OCI-LY3 (cell line): ENCODE results near the gene WRNIP1.

Source experiments
- H2AFZ ChIP-seq: fragments of 200-600, 300-600 bp; shearing (Covaris generic); 2 replicates; pipeline ENCODE4 v1.6.0; 2014; ENCODE audit warnings: antibody characterized with exemption, low read depth, low read length
- H3K27ac ChIP-seq: fragments of 200-600, 300-600 bp; sonication (generic); 2 replicates; pipeline ENCODE4 v1.5.1; 2014; ENCODE audit warnings: mild to moderate bottlenecking, low read length, moderate library complexity, mixed read lengths
- H3K27me3 ChIP-seq: fragments of 200-600, 300-600 bp; sonication (generic); 2 replicates; pipeline ENCODE4 v1.6.1; 2014; ENCODE audit warnings: low read depth, low read length, mixed read lengths
- H3K36me3 ChIP-seq: fragments of 200-600, 300-600 bp; sonication (generic); replicated peaks from 2 replicates; pipeline ENCODE3; 2014; ENCODE audit warnings: low read depth, low read length, mixed read lengths
- H3K4me1 ChIP-seq: fragments of 300-600, 200-600 bp; sonication (generic); 2 replicates; pipeline ENCODE4 v1.6.1; 2014; ENCODE audit warnings: low read length, mixed read lengths
- H3K4me2 ChIP-seq: fragments of 200-600, 300-600 bp; sonication (generic); 2 replicates; pipeline ENCODE4 v1.6.1; 2014; ENCODE audit warnings: low read length, mixed read lengths
- H3K4me3 ChIP-seq: fragments of 300-600, 200-600 bp; sonication (generic); 2 replicates; pipeline ENCODE4 v1.5.1; 2014; ENCODE audit warnings: antibody characterized with exemption, mild to moderate bottlenecking, low read length, moderate library complexity
- H3K79me2 ChIP-seq: fragments of 300-600, 200-600 bp; shearing (Covaris generic); 2 replicates; pipeline ENCODE4 v1.6.1; 2014; ENCODE audit warnings: mild to moderate bottlenecking, low read length, mixed read lengths
- H3K9ac ChIP-seq: fragments of 300-600, 200-600 bp; shearing (Covaris generic); 2 replicates; pipeline ENCODE4 v1.6.0; 2014; ENCODE audit warnings: mild to moderate bottlenecking, low read length, moderate library complexity
- H3K9me3 ChIP-seq: fragments of 200-600, 300-600 bp; shearing (Covaris generic); 2 replicates; pipeline ENCODE4 v1.6.1; 2014; ENCODE audit warnings: low read length, mixed read lengths; ENCODE audit not compliant: insufficient read depth
- H4K20me1 ChIP-seq: fragments of 200-600, 300-600 bp; sonication (generic); 2 replicates; pipeline ENCODE4 v1.6.1; 2016; ENCODE audit warnings: low read length, mixed read lengths; ENCODE audit not compliant: insufficient read depth
- CTCF ChIP-seq: fragments of 200-600, 300-600 bp; sonication (generic); IDR thresholded peaks from 2 replicates; pipeline ENCODE4 v1.5.1; 2014; ENCODE audit warnings: antibody characterized with exemption, low read length, low read depth
- EZH2phosphoT487 ChIP-seq: fragments of 200-600 bp; shearing (Covaris generic); IDR thresholded peaks from 2 replicates; pipeline ENCODE4 v1.6.1; 2018; ENCODE audit warnings: antibody characterized with exemption, mixed run types, low read depth

WRNIP1 gene

GRCh38 chr6:2802521-2803060 is 37.4 kb downstream of the WRNIP1 start:
- no peak overlapping the region for H3K27ac ChIP-seq
- no peaks in the 10 kb centered on the region for H3K79me2 ChIP-seq
- no peaks in the 10 kb centered on the region for H3K27me3 ChIP-seq
- H3K4me1 ChIP-seq, result no peaks in the 10 kb centered on the region
- H3K9ac ChIP-seq, result no peak overlapping the region
- no peaks in the 10 kb centered on the region for H3K9me3 ChIP-seq
- no peaks in the 10 kb centered on the region for H3K36me3 ChIP-seq
- no peak overlapping the region for H2AFZ ChIP-seq
- no peaks in the 10 kb centered on the region for H4K20me1 ChIP-seq
- no peak overlapping the region for H3K4me3 ChIP-seq
- TF ChIP-seq EZH2phosphoT487 (no peak), CTCF (no peak)
- H3K4me2 ChIP-seq, result no peak overlapping the region

GRCh38 chr6:2803731-2804429 is 38.7 kb downstream of the WRNIP1 start:
- Histone ChIP-seq H3K9me3 (no peaks in the 10 kb centered on the region), H3K9ac (no peak overlapping the region), H4K20me1 (no peaks in the 10 kb centered on the region), H2AFZ (no peak overlapping the region), H3K4me2 (no peak overlapping the region), H3K4me1 (no peaks in the 10 kb centered on the region), H3K27me3 (no peaks in the 10 kb centered on the region), H3K79me2 (no peaks in the 10 kb centered on the region), H3K36me3 (no peaks in the 10 kb centered on the region), H3K27ac (no peak overlapping the region), H3K4me3 (no peak overlapping the region)
- TF ChIP-seq CTCF, result no peak
- TF ChIP-seq EZH2phosphoT487, result no peak

GRCh38 chr6:2804516-2804915 is 39.3 kb downstream of the WRNIP1 start:
- H3K9ac ChIP-seq, result no peak overlapping the region
- TF ChIP-seq CTCF (no peak), EZH2phosphoT487 (no peak)
- no peak overlapping the region for H3K4me2 ChIP-seq

GRCh38 chr6:2805031-2805430 is 39.8 kb downstream of the WRNIP1 start:
- no peaks in the 10 kb centered on the region for H3K4me1 ChIP-seq
- no peaks in the 10 kb centered on the region for H3K27me3 ChIP-seq
- no peak overlapping the region for H3K4me2 ChIP-seq
- no peak overlapping the region for H3K27ac ChIP-seq
- H3K9ac ChIP-seq, result no peak overlapping the region
- no peaks in the 10 kb centered on the region for H4K20me1 ChIP-seq
- H3K9me3 ChIP-seq, result no peaks in the 10 kb centered on the region
- no peak overlapping the region for H2AFZ ChIP-seq
- no peaks in the 10 kb centered on the region for H3K36me3 ChIP-seq
- TF ChIP-seq EZH2phosphoT487 (no peak), CTCF (no peak)
- H3K4me3 ChIP-seq, result no peak overlapping the region
- no peaks in the 10 kb centered on the region for H3K79me2 ChIP-seq

More at GRCh38 chr6:2804516-2804915, 39.3 kb downstream of the WRNIP1 start:
- H3K79me2 ChIP-seq, result no peaks in the 10 kb centered on the region
- H3K27ac ChIP-seq, result no peak overlapping the region
- H3K4me1 ChIP-seq, result no peaks in the 10 kb centered on the region
- H4K20me1 ChIP-seq, result no peaks in the 10 kb centered on the region
- H3K4me3 ChIP-seq, result no peak overlapping the region
- H3K36me3 ChIP-seq, result no peaks in the 10 kb centered on the region
- no peaks in the 10 kb centered on the region for H3K27me3 ChIP-seq
- H2AFZ ChIP-seq, result no peak overlapping the region
- H3K9me3 ChIP-seq, result no peaks in the 10 kb centered on the region
